SK-N-SH (cell line): ENCODE results near the gene MCF2L. TPM values are rescaled to one million over a fixed set of nuclear protein-coding genes. Genes with fewer than 3 reads are reported as not detected.

Experiments used
- CTCF ChIA-PET: fragments of 300-600, 350-600 bp; formaldehyde crosslinking; extraction: SDS; loops from one replicate; lab custom pipeline; 2021; lab: Yijun Ruan, JAX
- POLR2A ChIA-PET: fragments of 350-600 bp; sonication (Branson Sonifier 250); formaldehyde crosslinking; extraction: SDS; loops from one replicate; lab custom pipeline; 2020; ENCODE audit warnings: antibody characterized with exemption, inconsistent platforms; lab: Yijun Ruan, JAX
- DNase-seq: peaks from one replicate; pipeline ENCODE4 v3.0.0; 2012
- H2AFZ ChIP-seq: fragments of 200-600 bp; sonication (generic); 2 replicates; pipeline ENCODE4 v1.8.1; 2016; ENCODE audit warnings: antibody characterized with exemption, mild to moderate bottlenecking, low read depth
- H3F3A ChIP-seq: fragments of 200-600 bp; sonication (generic); replicated peaks from 2 replicates; pipeline ENCODE3; 2016; ENCODE audit warnings: antibody characterized with exemption, mild to moderate bottlenecking; ENCODE audit not compliant: insufficient read depth
- H3K27ac ChIP-seq, 2 experiments: fragments of 200-500 bp in 1 of 2; fragments of 200-600 bp in 1 of 2; sonication (Bioruptor generic) in 1 of 2; sonication (generic), shearing (Covaris generic) in 1 of 2; 2 replicates each; pipeline versions ENCODE4 v1.5.1 to v1.6.1; 2014 to 2016; ENCODE audit warnings: low read depth in 2 of 2, inconsistent platforms in 1 of 2, low read length in 1 of 2, mild to moderate bottlenecking in 1 of 2, mixed read lengths in 1 of 2
- H3K27me3 ChIP-seq: fragments of 200-600 bp; sonication (generic), shearing (Covaris generic); 2 replicates; pipeline ENCODE4 v1.6.1; 2016; ENCODE audit warnings: mixed run types; ENCODE audit not compliant: insufficient read depth
- H3K36me3 ChIP-seq, 2 experiments: fragments of 200-500 bp in 1 of 2; fragments of 200-600 bp in 1 of 2; sonication (Bioruptor generic) in 1 of 2; sonication (generic) in 1 of 2; replicated peaks in 1 of 2; 2 replicates each; pipeline versions ENCODE3 to v1.5.1; 2014 to 2016; ENCODE audit warnings: low read length in 1 of 2, mild to moderate bottlenecking in 1 of 2; ENCODE audit not compliant: insufficient read depth in 2 of 2, control insufficient read depth in 1 of 2
- H3K4me1 ChIP-seq, 2 experiments: fragments of 200-500 bp in 1 of 2; fragments of 200-600 bp in 1 of 2; sonication (Bioruptor generic) in 1 of 2; sonication (generic), shearing (Covaris generic) in 1 of 2; 2 replicates each; pipeline versions ENCODE4 v1.5.1 to v1.6.1; 2014 to 2016; ENCODE audit warnings: low read depth in 1 of 2, low read length in 1 of 2, mixed run types in 1 of 2; ENCODE audit not compliant: insufficient read depth in 2 of 2, control insufficient read depth in 1 of 2
- H3K4me2 ChIP-seq: fragments of 200-600 bp; sonication (generic), shearing (Covaris generic); 2 replicates; pipeline ENCODE4 v1.6.1; 2017; ENCODE audit warnings: mixed run types
- H3K4me3 ChIP-seq, 2 experiments: fragments of 200-500 bp in 1 of 2; fragments of 200-600 bp in 1 of 2; sonication (Bioruptor generic) in 1 of 2; sonication (generic), shearing (Covaris generic) in 1 of 2; 2 replicates each; pipeline versions ENCODE4 v1.5.1 to v1.8.1; 2014 to 2016; ENCODE audit warnings: low read depth in 2 of 2, inconsistent platforms in 1 of 2, low read length in 1 of 2, mild to moderate bottlenecking in 1 of 2, mixed read lengths in 1 of 2, moderate library complexity in 1 of 2
- H3K79me2 ChIP-seq: fragments of 200-600 bp; sonication (generic); 2 replicates; pipeline ENCODE4 v1.8.1; 2017; ENCODE audit warnings: mild to moderate bottlenecking; ENCODE audit not compliant: insufficient read depth
- H3K9ac ChIP-seq: fragments of 200-600 bp; sonication (generic); 2 replicates; pipeline ENCODE4 v1.6.1; 2017; ENCODE audit warnings: mixed run types
- H3K9me2 ChIP-seq: fragments of 200-600 bp; sonication (generic); 2 replicates; pipeline ENCODE4 v1.6.1; 2017; ENCODE audit warnings: mixed run types
- H3K9me3 ChIP-seq: fragments of 200-600 bp; sonication (generic); 2 replicates; pipeline ENCODE4 v1.6.1; 2017; ENCODE audit warnings: mixed run types, mild to moderate bottlenecking, moderate library complexity
- H4K20me1 ChIP-seq: fragments of 200-600 bp; sonication (generic); 2 replicates; pipeline ENCODE4 v1.6.1; 2017; ENCODE audit warnings: mild to moderate bottlenecking, mixed run types; ENCODE audit not compliant: insufficient read depth
- CHD2 ChIP-seq: fragments of 150-350 bp; IDR thresholded peaks from 2 replicates; pipeline ENCODE4 v1.6.1; 2018; ENCODE audit warnings: low read length; ENCODE audit not compliant: partially characterized antibody
- EP300 ChIP-seq, 2 experiments: IDR thresholded peaks; 2 replicates each; pipeline versions ENCODE4 v1.4.0 to v1.6.1; 2012; ENCODE audit warnings: borderline replicate concordance in 1 of 2, low read depth in 1 of 2, low read length in 1 of 2
- EZH2phosphoT487 ChIP-seq: fragments of 200-600 bp; sonication (generic); IDR thresholded peaks from 2 replicates; pipeline ENCODE4 v1.6.1; 2017; ENCODE audit warnings: low read depth, mixed run types, mild to moderate bottlenecking, antibody characterized with exemption, moderate library complexity, borderline replicate concordance
- FOSL2 ChIP-seq: IDR thresholded peaks from 2 replicates; pipeline ENCODE4 v1.4.0; 2012; ENCODE audit warnings: low read depth, mild to moderate bottlenecking, moderate library complexity, borderline replicate concordance
- GATA2 ChIP-seq: sonication (generic); formaldehyde crosslinking; IDR thresholded peaks from 2 replicates; pipeline ENCODE4 v1.5.0; 2020; ENCODE audit warnings: mild to moderate bottlenecking, missing genetic modification reagents
- JUND ChIP-seq: IDR thresholded peaks from 2 replicates; pipeline ENCODE4 v1.4.0; 2012
- NFIC ChIP-seq: IDR thresholded peaks from 2 replicates; pipeline ENCODE4 v1.4.0; 2012; ENCODE audit warnings: borderline replicate concordance
- POLR2AphosphoS5 ChIP-seq: IDR thresholded peaks from 2 replicates; pipeline ENCODE4 v1.6.1; 2012; ENCODE audit warnings: low read depth, low read length
- RAD21 ChIP-seq: IDR thresholded peaks from 2 replicates; pipeline ENCODE4 v1.6.1; 2012; ENCODE audit warnings: mild to moderate bottlenecking, low read length
- RCOR1 ChIP-seq: fragments of 150-350 bp; IDR thresholded peaks from 2 replicates; pipeline ENCODE4 v1.6.1; 2017; ENCODE audit warnings: antibody characterized with exemption, low read length
- RXRA ChIP-seq: IDR thresholded peaks from 2 replicates; pipeline ENCODE4 v1.4.0; 2012; ENCODE audit warnings: low read depth, mild to moderate bottlenecking, borderline replicate concordance
- TAF1 ChIP-seq: IDR thresholded peaks from 2 replicates; pipeline ENCODE4 v1.6.1; 2012; ENCODE audit warnings: low read depth, mild to moderate bottlenecking, low read length, moderate library complexity, borderline replicate concordance
- TEAD4 ChIP-seq: IDR thresholded peaks from 2 replicates; pipeline ENCODE4 v1.4.0; 2012; ENCODE audit warnings: mild to moderate bottlenecking, borderline replicate concordance; ENCODE audit not compliant: insufficient read depth
- WGBS: methylation state at CpG from one replicate; pipeline ENCODE4 v1.1.6; 2017; ENCODE audit warnings: low lambda C conversion rate; 5-methylcytosine and 5-hydroxymethylcytosine counted together
- polyA plus RNA-seq, 3 experiments: library from polyadenylated mRNA; depleted of rRNA; stranded (reverse); fragments of >200 nt; gene quantifications; 2 replicates each; pipeline ENCODE4 v1.2.3, GENCODE V29; 2012
- TF ChIP-seq, protein P1 (sequence below): fragments of 200-600 bp; sonication (generic); IDR thresholded peaks from 2 replicates; pipeline ENCODE4 v1.6.1; 2017; ENCODE audit warnings: antibody characterized with exemption, mild to moderate bottlenecking, moderate library complexity
- TF ChIP-seq, protein P2 (sequence below): IDR thresholded peaks from 2 replicates; pipeline ENCODE4 v1.6.1; 2012; ENCODE audit warnings: mild to moderate bottlenecking, low read depth, low read length, moderate library complexity
- TF ChIP-seq, protein P3 (sequence below): IDR thresholded peaks from 2 replicates; pipeline ENCODE4; 2012
- TF ChIP-seq, protein P4 (sequence below): fragments of 150-350 bp; IDR thresholded peaks from 2 replicates; pipeline ENCODE4 v1.6.1; 2017; ENCODE audit warnings: antibody characterized with exemption, low read length, low read depth, borderline replicate concordance

MCF2L gene
- polyA plus RNA-seq, 1 of the 3 experiments (the other 2 are of a cell fraction): 0.56 TPM

DNA sequence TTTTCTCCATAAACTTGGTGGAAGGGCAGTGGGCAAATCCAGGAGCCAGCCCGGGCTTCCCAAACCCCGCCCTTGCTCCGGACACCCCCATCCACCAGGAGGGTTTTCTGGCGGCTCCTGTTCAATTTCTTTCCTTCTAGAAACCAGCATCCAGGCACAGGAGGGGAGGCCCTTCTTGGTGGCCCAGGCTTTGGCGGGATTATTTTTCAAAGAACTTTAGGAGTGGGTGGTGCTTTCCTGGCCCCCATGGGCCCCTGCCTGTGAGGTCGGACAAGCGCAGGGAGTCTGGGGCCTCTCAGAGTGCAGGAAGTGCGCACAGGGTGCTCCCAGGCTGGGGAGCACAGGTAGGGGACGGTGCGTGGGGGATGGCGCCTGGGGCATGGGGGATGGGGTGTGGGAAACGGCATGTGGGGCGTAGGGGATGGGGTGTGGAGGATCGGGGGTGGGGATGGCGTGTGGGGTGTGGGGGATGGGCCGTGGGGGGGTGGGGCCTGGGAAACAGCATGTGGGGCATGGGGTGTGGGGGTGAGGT, 137.0 kb downstream of the MCF2L start (continued):
- TF ChIP-seq, protein P1, sequence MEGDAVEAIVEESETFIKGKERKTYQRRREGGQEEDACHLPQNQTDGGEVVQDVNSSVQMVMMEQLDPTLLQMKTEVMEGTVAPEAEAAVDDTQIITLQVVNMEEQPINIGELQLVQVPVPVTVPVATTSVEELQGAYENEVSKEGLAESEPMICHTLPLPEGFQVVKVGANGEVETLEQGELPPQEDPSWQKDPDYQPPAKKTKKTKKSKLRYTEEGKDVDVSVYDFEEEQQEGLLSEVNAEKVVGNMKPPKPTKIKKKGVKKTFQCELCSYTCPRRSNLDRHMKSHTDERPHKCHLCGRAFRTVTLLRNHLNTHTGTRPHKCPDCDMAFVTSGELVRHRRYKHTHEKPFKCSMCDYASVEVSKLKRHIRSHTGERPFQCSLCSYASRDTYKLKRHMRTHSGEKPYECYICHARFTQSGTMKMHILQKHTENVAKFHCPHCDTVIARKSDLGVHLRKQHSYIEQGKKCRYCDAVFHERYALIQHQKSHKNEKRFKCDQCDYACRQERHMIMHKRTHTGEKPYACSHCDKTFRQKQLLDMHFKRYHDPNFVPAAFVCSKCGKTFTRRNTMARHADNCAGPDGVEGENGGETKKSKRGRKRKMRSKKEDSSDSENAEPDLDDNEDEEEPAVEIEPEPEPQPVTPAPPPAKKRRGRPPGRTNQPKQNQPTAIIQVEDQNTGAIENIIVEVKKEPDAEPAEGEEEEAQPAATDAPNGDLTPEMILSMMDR: no peak
- TF ChIP-seq CHD2 (no peak), RXRA (no peak), TAF1 (no peak), EZH2phosphoT487 (no peak), NFIC (no peak), JUND (no peak), EP300 (IDR thresholded peaks at IDR 0.05; ENCODE audit: borderline replicate concordance in 1 of 2, low read depth in 1 of 2, low read length in 1 of 2) (no peak)
- TF ChIP-seq, protein P2, sequence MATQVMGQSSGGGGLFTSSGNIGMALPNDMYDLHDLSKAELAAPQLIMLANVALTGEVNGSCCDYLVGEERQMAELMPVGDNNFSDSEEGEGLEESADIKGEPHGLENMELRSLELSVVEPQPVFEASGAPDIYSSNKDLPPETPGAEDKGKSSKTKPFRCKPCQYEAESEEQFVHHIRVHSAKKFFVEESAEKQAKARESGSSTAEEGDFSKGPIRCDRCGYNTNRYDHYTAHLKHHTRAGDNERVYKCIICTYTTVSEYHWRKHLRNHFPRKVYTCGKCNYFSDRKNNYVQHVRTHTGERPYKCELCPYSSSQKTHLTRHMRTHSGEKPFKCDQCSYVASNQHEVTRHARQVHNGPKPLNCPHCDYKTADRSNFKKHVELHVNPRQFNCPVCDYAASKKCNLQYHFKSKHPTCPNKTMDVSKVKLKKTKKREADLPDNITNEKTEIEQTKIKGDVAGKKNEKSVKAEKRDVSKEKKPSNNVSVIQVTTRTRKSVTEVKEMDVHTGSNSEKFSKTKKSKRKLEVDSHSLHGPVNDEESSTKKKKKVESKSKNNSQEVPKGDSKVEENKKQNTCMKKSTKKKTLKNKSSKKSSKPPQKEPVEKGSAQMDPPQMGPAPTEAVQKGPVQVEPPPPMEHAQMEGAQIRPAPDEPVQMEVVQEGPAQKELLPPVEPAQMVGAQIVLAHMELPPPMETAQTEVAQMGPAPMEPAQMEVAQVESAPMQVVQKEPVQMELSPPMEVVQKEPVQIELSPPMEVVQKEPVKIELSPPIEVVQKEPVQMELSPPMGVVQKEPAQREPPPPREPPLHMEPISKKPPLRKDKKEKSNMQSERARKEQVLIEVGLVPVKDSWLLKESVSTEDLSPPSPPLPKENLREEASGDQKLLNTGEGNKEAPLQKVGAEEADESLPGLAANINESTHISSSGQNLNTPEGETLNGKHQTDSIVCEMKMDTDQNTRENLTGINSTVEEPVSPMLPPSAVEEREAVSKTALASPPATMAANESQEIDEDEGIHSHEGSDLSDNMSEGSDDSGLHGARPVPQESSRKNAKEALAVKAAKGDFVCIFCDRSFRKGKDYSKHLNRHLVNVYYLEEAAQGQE: no peak

DNA sequence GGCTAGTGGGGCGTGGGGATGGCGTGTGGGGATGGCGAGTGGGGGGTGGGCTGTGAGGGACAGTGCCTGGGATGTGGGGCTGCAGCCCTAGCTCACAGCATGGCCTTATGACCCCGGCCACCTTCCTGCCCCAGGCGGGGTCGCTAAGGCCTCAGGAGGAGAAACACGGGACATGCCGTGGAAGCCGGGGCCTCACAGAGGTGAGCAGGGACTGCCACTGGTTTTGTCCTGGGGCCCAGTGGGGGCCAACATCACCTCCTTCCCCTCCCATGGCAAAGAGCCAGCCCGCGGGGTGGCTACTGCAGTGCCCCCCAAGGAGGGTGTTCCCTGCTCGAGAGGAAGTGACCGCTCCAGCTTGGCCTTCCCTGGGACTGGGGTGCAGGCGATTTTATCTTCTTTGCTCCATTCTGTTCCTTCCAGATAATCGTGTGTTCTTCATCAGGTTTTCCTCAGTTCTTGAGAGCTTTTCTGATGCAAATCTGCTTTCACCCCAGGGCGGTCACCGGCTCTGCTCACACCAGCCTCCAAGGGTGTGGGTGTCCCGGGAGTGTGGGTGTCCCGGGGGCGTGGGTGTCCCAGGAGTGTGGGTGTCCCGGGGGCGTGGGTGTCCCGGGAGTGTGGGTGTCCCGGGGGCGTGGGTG, 137.8 kb downstream of the MCF2L start:
- H3K9me2 ChIP-seq: no peaks in the 10 kb centered on the region
- H3F3A ChIP-seq: no peaks in the 10 kb centered on the region
- no peaks in the 10 kb centered on the region for H3K36me3 ChIP-seq
- no peak overlapping the region for H3K4me3 ChIP-seq
- no peak overlapping the region for H3K9ac ChIP-seq
- peaks cover 0 to 2% of the 10 kb centered on the region in 2 experiments; a peak in 1 of 4 replicates for H3K4me1 ChIP-seq
- TF ChIP-seq, protein P3, sequence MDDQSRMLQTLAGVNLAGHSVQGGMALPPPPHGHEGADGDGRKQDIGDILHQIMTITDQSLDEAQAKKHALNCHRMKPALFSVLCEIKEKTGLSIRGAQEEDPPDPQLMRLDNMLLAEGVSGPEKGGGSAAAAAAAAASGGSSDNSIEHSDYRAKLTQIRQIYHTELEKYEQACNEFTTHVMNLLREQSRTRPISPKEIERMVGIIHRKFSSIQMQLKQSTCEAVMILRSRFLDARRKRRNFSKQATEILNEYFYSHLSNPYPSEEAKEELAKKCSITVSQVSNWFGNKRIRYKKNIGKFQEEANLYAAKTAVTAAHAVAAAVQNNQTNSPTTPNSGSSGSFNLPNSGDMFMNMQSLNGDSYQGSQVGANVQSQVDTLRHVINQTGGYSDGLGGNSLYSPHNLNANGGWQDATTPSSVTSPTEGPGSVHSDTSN: no peak
- TF ChIP-seq, protein P1: no peak
- TF ChIP-seq RXRA (no peak), TEAD4 (no peak), RCOR1 (no peak), POLR2AphosphoS5 (no peak), GATA2 (CRISPR knock-in tag) (no peak), EP300 (IDR thresholded peaks at IDR 0.05; ENCODE audit: borderline replicate concordance in 1 of 2, low read depth in 1 of 2, low read length in 1 of 2) (no peak), TAF1 (no peak), RAD21 (no peak), FOSL2 (no peak)
- TF ChIP-seq, protein P4, sequence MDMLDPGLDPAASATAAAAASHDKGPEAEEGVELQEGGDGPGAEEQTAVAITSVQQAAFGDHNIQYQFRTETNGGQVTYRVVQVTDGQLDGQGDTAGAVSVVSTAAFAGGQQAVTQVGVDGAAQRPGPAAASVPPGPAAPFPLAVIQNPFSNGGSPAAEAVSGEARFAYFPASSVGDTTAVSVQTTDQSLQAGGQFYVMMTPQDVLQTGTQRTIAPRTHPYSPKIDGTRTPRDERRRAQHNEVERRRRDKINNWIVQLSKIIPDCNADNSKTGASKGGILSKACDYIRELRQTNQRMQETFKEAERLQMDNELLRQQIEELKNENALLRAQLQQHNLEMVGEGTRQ: no peak
- no peak for DNase-seq
- ChIA-PET POLR2A (no interaction called here), CTCF (no interaction called here)
- H3K27me3 ChIP-seq: peaks cover 12% of the 10 kb centered on the region
- H4K20me1 ChIP-seq: no peaks in the 10 kb centered on the region
- no peaks in the 10 kb centered on the region for H3K79me2 ChIP-seq
- no peaks in the 10 kb centered on the region for H3K9me3 ChIP-seq
- no peak overlapping the region for H2AFZ ChIP-seq
- no peak overlapping the region for H3K4me2 ChIP-seq
- H3K27ac ChIP-seq: no peak overlapping the region
- 55% methylated on average over 12 of the region's 25 CpGs for WGBS
